GM18858 (cell line): ENCODE data around the gene WSB2.
"Not testable (repeated sequence)": the region's sequence is repeated elsewhere in the genome, so short reads cannot be mapped to it uniquely, and the experiment has no call there.

Experiments used
- ATAC-seq: cut with Tn5 transposase; IDR thresholded peaks from one replicate; pipeline ENCODE4 v1.9.1; 2021; ENCODE audit not compliant: unreplicated experiment

WSB2 gene

GRCh38 chr12:117999806-118000205, 61.2 kb downstream of the WSB2 start:
- ATAC-seq, result not testable (repeated sequence)

GRCh38 chr12:117998719-117999118, 62.3 kb downstream of the WSB2 start:
- ATAC-seq, result no peak

- ATAC-seq, result no peak
Measured at GRCh38 chr12:117994551-117995438, 66.2 kb downstream of the WSB2 start.

DNA sequence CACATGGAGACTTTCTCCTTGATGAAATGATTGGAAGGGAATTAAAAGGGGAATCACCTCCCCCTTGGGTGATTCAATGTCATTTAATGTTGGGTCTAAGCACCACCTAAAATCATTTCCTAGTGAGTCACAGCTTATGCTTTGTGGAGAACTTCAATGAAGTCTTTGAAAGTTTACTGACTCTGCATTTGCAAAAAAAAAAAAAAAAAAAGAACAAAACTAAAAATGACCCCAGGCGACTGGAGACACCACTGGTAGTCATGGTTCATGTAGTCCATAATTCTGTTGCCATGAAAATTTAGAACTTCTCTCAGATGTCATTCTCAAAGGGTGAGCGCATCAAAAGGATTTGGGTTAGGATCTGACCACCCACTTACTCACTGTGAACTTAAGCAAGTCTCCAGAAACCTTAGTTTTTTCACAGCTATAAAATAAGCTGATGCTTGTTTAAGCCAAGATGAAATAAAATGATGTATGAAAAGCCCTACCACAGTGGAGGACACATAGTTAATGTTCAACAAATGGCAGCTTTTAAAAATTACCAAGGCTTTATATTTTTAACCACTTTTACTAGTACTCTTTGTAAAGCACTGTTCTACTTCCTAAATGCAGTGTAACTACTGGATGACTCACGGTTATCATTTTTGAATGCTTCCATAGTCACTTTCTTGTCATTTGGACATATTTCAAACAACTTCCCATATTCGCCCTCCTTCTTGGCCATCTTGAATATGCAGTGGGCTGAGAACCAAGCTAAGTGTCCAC, 74.1 kb downstream of the WSB2 start:
- no peak for ATAC-seq

GRCh38 chr12:117985182-117985581, 75.8 kb downstream of the WSB2 start:
- no peak for ATAC-seq
